HG02840 (cell line): ENCODE measurements around the gene ARHGEF11.

Experiments used
- ATAC-seq: cut with Tn5 transposase; IDR thresholded peaks from one replicate; pipeline ENCODE4 v1.9.1; 2021; ENCODE audit warnings: mild to moderate bottlenecking, moderate library complexity, moderate number of reproducible peaks; ENCODE audit not compliant: unreplicated experiment, low FRiP score

Gene ARHGEF11

DNA sequence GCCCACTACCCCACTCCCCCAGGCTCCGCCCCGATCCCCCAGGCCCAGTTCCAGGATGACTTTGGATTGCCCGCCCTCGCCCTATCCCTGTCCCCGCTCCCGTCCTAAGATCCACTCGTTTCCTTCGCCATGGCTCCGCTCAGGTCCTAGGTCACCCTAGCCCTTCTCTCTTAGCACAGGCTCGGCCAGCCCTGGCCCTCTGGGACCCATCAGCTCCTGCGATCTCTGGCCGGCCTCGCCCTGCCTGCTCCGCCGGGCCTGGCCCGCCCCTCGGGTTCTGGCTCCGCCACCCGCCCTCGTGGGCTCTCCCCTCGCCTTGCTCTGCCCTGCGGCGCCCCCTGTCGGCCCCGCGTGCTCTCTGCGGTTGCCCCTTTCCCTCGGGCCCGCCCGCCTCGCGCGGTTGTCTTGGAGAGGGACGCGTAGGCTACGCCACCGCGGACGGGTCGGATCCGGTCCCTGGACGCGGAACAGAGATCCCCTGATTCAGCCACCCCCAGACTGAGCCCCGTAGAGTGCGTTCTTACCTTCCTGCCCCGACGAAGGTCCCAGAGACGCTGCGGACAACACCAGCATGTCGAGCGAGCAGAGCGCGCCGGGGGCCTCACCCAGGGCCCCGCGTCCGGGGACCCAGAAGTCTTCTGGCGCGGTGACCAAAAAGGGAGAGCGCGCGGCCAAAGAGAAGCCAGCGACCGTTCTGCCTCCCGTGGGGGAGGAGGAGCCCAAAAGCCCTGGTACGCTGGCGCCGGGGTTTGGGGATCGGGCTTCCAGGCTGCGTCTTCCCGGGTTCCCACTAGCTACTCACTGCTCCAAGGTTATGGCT, 125.1 kb downstream of the ARHGEF11 start, which contains the start of gene LRRC71:
Gene LRRC71 (plus strand): TSS at position 400 of the 820 bp plus-strand sequence. CDS start 172 bp downstream, at position 572.
- ATAC-seq, result no peak

DNA sequence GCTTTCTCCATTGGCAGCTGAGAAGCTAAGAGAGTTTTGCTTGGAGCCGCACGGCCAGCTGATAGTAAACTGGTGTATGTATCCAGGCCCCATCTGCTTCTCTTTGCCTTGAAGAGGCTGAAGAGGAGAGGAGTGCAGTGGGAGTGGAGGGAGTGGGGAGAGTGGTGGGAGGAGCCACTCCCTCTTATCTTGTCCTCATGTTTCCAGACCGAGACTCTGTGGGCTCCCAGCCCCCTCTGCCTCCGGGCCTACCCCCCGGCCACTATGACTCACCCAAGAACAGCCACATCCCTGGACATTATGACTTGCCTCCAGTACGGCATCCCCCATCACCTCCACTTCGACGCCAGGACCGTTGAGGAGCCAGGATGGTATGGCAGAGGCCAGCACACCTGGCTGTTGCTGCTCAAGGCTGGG, 131.1 kb downstream of the ARHGEF11 start:
- no peak for ATAC-seq

DNA sequence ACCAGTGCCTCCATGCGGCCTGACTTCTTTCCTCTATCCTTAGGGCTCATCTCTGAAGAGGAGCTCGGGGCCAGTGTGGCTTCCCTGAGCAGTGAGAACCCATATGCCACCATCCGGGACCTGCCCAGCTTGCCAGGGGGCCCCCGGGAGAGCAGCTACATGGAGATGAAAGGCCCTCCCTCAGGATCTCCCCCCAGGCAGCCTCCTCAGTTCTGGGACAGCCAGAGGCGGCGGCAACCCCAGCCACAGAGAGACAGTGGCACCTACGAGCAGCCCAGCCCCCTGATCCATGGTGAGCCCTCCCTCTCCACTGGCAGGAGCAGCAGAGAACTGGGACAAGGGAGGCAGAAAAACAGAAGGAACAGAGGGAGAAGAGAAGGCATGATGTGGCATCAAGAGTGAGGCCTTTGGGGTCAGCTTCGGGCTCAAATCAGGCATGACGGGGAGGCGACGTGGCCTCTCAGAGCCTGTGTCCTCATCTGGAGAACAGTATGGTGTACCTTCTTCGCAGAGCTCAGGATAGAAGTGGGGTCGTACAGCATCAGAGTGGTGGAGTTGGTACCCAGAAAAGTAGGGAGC, 131.6 kb downstream of the ARHGEF11 start:
- no peak for ATAC-seq

DNA sequence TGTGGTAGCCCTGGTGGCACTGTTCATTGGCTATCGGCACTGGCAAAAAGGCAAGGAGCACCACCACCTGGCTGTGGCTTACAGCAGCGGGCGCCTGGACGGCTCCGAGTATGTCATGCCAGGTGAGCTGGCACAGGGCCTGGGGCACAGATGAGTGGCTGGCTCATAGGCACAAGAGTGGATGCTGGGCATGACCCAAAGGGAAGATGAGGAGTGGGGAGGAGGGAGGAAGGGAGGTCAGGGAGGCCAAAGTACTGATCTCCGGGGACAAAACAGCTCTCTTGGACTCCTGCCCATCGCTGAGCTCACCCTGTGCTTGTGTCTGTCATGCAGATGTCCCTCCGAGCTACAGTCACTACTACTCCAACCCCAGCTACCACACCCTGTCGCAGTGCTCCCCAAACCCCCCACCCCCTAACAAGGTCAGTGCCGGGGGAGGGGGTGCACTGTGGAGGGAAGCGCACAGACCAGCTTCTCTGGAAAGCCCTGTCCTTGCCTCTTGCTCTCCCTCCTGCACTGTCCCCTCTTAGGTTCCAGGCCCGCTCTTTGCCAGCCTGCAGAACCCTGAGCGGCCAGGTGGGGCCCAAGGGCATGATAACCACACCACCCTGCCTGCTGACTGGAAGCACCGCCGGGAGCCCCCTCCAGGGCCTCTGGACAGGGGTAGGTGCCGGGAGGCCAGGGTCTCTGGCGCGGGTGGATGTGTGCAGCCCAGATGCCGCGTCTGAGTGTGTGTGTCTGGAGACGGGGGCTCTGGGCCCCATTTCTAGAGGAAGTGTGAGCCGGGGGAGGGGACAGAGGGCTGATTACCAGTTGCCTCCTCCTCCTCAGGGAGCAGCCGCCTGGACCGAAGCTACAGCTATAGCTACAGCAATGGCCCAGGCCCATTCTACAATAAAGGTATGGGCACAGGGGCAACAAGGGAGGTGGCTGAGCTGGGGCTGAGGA, 132.4 kb downstream of the ARHGEF11 start:
- no peak for ATAC-seq

DNA sequence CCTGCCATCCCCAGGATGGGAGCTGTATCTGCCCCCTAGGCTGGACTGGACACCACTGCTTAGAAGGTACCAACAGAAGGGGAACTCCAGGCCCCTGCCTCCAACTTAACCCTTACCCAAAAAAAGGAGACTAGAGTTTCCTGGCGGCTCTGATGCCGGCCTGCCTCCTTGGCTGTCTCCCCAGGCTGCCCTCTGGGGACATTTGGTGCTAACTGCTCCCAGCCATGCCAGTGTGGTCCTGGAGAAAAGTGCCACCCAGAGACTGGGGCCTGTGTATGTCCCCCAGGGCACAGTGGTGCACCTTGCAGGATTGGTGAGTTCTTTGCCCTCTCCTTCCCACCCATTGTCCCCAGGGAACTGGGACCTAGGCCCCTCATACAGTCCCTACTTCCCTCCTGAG, 133.2 kb downstream of the ARHGEF11 start:
- no peak for ATAC-seq

DNA sequence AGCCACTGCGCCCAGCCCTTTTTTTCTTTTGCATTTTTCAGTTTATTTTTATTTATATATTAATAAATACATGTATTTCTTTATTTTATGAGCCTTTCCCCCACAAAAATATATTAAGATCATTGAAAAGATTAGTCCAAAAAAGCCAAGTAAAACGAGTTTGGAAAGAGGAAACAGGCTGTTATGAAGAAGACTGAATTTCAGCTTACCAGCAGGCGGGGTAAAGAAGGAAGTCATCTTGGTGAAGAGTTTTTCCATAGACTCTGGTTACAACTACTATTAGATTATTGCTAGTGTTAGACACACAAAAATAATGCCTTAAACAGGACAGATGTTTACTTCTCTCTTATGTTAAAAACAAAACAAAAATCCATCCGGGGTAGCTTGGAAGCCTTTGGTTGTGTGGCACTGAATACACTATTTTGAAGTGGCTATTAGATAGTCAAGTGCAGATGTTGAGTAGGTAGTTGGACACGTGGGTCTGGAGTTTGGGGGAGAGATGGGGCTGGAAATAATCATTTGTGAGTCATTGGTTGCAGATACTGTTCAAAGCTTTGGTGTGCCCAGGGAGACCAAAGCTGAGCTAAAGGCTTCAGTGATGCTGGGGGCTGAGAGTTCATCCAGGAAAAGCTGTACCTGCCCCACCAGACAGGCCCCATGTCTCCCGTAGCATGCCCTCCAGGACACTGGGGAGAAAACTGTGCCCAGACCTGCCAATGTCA, 133.8 kb downstream of the ARHGEF11 start:
- no peak for ATAC-seq

DNA sequence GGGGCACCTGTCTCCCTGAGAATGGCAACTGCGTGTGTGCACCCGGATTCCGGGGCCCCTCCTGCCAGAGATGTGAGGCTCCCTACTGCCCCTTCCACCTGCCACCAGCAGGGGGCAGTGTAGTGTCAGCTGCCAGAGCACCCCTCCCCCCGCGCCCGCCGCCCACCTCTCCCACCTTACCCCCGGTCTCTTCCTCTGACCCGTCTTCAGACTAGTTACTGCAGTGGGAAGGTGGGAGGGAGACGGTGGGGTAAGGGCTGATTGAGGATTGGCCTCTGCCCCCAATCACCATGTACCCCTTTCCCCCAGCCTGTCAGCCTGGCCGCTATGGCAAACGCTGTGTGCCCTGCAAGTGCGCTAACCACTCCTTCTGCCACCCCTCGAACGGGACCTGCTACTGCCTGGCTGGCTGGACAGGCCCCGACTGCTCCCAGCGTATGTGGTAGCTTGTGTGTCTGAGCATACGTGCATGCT, 135.2 kb downstream of the ARHGEF11 start:
- ATAC-seq, result no peak

DNA sequence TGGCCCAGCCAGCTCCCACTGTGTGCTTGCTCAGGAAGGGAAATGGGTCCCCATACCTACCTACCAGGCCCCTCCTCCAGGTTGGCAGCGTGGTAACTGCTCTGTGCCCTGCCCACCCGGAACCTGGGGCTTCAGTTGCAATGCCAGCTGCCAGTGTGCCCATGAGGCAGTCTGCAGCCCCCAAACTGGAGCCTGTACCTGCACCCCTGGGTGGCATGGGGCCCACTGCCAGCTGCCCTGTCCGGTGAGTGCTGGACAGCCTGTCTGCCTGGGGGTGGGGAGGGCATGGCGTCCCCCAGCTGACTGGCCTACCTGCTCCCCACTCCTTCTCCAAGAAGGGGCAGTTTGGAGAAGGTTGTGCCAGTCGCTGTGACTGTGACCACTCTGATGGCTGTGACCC, 135.9 kb downstream of the ARHGEF11 start:
- no peak for ATAC-seq

DNA sequence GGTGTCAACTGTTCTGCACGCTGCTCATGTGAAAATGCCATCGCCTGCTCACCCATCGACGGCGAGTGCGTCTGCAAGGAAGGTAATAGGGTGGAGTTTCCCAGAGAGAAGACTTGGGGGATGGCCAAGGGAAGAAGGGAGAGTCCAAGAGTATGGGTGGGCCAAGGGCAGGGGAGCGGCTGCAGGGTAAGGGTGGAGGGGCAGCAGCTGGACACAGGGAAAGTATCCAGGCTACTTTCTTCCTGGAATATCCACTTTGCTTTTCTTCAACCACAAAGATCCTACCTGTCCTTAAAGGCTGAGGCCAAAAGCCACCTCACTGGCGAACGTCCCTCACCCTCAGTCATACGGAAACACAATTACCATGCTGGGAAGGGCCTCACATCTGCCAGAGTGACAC, 136.6 kb downstream of the ARHGEF11 start:
- no peak for ATAC-seq

DNA sequence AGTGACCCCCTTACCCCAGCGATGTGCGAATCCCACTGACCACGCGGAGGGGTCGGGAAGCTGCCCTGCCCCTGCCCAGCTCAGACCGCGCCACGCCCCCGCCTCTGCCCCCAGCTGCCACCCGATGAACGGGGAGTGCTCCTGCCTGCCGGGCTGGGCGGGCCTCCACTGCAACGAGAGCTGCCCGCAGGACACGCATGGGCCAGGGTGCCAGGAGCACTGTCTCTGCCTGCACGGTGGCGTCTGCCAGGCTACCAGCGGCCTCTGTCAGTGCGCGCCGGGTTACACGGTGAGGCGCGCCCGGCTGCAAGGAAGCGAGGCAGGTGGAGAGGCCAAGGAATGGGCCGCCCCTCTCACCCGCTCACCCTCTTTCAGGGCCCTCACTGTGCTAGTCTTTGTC, 137.0 kb downstream of the ARHGEF11 start:
- no peak for ATAC-seq

DNA sequence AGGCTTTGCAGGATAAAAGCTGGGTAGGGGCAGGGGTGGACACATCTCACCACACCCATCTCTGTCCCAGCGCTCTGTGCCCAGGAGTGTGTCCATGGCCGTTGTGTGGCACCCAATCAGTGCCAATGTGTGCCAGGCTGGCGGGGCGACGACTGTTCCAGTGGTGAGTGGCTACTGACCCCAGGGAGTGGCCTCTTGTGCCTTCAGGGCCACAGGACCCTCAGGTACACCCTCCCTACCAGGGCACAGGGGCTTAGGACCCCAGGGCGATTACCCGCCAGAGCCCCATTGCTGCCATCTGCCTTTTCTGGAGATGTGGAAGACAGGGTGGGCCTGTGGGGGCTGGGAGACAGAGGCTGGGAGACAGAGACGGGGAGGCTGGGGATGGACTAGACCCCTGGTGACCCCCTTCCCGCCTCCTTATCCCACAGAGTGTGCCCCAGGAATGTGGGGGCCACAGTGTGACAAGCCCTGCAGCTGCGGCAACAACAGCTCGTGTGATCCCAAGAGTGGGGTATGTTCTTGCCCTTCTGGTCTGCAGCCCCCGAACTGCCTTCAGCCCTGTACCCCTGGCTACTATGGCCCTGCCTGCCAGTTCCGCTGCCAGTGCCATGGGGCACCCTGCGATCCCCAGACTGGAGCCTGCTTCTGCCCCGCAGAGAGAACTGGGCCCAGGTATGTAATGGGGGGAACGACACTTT, 139.2 kb downstream of the ARHGEF11 start:
- ATAC-seq, result no peak

DNA sequence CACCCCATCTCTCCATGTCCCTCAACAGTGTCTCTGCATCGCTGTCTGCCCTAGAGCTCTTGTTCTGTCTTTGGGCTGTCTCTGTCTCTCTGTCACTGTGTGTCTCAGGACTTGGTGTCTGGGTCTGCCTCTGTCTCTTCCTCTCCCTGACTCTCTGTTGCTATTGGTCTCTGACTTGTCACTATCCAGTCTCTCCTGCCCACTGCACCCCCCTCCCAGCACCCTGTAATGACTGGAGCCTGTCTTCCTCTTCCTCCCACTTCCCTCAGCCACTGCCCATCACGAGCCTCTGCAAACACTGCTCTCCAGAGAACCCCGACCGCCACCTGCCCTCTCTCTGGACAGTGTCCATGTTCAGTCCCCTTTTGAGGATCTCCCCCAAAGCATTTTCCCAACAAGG, 139.9 kb downstream of the ARHGEF11 start:
- ATAC-seq, result no peak

DNA sequence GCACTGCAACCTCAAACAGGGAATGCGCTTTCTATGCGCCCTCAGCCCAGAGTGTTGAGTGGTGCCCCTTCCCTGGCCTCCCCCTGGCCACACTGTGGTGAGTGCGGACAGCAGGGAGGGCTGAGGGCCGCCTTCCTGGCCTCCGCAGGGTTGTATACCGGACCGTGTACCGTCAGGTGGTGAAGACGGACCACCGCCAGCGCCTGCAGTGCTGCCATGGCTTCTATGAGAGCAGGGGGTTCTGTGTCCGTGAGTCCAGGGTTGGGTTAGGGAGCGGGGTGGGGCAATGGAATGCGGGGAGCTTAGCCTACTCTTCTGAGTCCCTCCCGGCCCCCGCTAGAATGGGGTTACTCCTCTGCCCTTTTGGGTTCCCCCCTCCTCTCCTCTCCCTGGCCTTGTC, 140.4 kb downstream of the ARHGEF11 start:
- no peak for ATAC-seq

DNA sequence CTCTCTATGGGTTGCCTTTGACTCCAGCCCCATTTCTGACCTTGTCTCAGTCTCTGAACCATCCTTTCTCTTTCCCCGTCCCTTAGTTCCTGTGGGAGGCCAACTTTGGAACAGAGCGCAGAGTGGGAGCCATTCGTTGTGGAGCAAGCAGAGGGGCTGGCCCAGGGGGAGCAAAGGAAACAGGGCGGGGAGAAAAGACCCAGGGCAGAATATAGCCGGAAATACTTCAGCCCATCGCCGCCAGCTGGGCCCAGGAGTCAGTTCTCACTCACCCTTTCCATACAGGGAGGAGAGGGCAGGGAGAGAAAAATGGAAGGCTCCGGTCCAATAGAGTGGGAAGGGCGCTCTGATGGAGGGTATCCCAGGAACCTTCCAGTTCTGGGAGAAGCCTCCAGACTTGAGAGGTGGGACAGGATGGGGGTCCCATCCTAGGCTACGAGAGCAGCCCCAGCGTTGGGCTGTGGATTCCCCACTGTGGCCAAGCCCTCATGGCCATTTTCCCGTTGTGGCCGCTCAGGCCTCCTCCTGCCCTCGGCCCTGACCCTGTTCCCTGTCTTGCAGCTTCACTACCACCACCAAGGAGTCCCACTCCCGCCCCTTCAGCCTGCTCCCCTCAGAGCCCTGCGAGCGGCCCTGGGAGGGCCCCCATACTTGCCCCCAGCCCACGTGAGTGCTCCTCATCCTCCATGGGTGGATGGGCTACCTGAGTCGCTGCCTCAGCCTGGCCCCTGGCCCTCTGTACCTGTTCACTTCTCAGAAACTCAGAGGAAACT, 141.2 kb downstream of the ARHGEF11 start:
- ATAC-seq, result no peak

DNA sequence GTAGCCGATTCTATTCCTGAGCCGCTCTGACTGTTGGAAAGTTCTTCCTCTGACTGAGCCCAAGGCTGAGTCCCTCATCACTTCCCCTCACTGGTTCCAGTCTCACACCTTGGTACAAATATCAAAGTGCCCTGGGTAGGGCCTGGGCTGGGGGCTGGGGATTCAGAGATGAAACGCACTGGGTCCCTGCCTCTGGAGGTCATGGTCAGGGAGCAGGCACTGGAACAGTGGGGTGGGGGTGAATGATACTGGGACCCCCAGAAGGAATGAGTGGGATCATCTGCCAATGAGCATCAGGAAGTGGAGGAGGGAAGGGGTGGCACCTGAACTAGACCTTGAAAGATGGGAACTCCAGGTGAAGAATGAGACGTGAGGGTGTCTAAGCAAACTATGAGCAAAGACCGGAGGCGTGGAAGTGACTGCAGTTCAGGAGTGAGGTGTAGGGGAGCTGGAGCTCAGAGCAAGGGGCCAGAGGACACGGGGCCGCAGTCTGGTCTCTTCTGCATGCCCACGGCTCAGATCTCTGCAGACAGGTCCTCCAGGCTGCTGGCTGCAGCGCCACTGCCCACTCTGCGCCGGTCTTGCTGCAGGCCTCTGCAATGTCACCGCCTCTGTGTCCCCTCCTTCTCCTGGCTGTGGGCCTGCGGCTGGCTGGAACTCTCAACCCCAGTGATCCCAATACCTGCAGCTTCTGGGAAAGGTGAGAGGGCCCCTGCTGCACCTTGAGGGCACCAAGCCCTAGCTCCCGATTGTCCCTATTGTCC, 142.0 kb downstream of the ARHGEF11 start:
- no peak for ATAC-seq

DNA sequence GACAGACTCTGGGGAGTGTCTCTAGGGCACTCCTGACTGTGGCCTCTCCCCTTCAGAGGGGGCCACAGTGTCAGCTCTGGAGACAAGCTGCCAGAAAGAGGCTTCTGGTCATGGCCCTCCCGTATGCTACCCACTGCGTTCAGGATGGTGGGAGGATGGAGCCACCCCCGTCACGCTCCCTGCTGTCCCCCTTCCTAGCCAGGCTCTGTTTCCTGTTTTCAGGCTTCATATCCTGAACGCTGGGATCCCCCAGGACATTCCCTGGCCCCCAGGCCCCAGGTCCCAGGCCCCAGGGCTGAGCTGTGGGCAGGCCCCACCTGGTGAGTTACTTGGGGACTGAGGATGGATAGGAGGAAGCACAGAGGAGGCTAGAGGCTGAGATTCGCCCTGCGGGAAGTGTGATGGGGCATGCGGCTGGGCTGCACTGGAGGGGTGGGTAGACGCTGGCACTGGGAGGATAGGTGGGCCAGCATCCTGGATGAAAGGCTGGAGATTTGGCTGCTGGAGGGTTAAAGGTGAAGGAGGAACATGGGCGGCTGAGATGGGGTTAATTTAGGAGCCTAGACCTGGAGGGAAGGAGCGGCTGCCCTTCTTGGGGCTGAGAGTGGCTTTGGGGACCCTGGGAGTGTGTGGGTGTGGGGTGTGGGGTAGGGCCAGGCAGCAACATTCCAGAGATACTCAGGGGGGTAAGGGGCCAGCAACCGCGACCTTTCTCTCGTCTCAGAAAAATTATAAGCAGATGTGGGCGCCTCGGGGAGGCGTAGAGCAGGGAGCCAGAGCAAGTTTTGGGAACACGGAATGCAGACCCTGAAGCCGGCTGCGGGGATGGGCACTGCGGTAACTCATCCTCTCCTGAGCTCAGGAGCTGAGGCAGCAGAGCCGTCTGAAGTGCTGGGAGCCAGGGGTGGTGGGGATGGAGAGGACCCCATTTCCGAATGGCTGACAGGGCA, 143.3 kb downstream of the ARHGEF11 start:
- no peak for ATAC-seq

DNA sequence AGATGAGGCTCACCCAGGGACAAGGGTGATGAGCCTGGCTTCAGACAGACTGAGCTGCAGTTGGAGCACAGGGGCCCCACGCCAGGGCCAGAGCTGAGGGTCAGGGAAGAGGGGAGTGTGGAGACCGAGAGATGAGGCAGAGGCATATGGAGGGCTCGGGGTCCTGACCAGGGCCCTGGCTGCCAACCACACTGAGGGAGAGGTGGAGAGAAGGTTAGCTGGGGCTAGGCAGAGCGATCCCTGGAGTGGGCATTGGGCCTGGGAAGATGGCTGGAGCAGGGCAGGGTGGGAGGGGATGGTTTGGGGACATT, 144.0 kb downstream of the ARHGEF11 start:
- no peak for ATAC-seq
